ENCODE measurements around the gene GARIN5A. TPM values are rescaled to one million over a fixed set of nuclear protein-coding genes. Genes with fewer than 3 reads are reported as not detected.
A peak's percentile ranks its signal among the peaks of the same experiment; 100 is the strongest.

GARIN5A gene
- total RNA-seq, 1 experiment from 2014 or later: 2.0 TPM

DNA sequence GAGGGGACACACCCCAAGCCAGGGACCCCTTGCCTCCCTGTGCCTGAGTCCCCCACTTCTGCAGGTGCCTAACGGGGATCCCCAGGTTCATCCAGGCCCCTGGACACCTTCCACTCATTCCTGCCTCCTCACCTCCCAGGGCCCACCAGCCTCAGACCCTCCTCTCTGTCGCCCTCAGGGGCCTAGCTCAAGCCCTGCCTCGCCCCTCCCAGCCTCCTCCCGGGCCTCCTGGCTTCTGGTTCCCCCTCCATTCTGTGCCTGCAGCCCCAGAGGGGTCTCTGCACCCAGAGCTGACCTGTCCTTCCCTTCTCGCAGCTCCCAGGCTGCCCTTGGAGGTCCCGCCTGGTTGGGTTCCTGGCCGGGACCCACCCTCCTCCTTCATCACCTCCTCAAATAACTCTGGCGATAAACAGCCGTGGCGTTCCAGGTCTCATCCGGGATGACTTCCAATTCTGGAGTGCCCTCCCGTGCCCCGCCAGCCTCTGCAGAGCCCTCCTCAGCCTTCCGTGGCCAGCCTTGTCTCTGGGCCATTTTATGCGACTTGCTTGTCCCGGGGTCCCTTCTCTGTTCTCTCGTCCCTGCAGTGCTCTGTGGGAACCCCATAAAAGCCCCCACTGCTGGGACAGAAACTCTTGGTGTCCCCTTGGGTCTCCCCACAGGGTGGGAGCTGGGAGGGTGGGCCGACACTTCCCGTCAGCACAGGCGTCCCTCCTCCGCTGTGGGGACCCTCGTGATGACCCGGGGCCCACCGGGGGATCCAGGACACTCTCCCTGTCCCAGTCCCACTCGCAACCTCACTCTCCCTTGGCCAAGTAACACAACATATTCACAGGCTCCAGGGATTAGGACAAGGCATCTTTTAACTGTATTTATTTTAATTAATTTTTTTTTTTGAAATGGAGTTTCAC lies 25.2 kb upstream of the GARIN5A start:
- no peaks in the 10 kb centered on the region for H3K9me3 ChIP-seq (ENCODE audit: control insufficient read depth, insufficient read depth, low read depth, low read length)
- DNase-seq (ENCODE audit: low read depth, low spot score) (no peak), ATAC-seq (no peak)
- TF ChIP-seq TCF7L2 (IDR thresholded peaks at IDR 0.05; ENCODE audit: low read depth, low read length) (no peak), POLR2AphosphoS5 (IDR thresholded peaks at IDR 0.05; ENCODE audit: low read depth, low read length) (no peak)
- no peak overlapping the region for H3K4me3 ChIP-seq (ENCODE audit: low read depth in 2 of 2, low read length in 2 of 2)
- H3K27me3 ChIP-seq (ENCODE audit: control insufficient read depth, insufficient read depth, low read length): no peaks in the 10 kb centered on the region
- POLR2A ChIA-PET: no interaction called here
- intact Hi-C loops (cut with micrococcal nuclease; ENCODE audit: unreplicated experiment) (no loop called here), in situ Hi-C loops (cut with HindIII; ENCODE audit: low pct_unique_long_range_greater_than_20kb, low sequenced_read_pairs) (no loop called here)
- no peaks in the 10 kb centered on the region for H3K36me3 ChIP-seq (ENCODE audit: control insufficient read depth, insufficient read depth, low read length)
- BruUV-seq (replicated peaks): no TSS peak
- CTCF ChIA-PET: no interaction called here
- no peak overlapping the region for H3K27ac ChIP-seq (ENCODE audit: low read length)
- peaks cover 6% of the 10 kb centered on the region for H3K4me1 ChIP-seq (ENCODE audit: control insufficient read depth, insufficient read depth, low read length)

DNA sequence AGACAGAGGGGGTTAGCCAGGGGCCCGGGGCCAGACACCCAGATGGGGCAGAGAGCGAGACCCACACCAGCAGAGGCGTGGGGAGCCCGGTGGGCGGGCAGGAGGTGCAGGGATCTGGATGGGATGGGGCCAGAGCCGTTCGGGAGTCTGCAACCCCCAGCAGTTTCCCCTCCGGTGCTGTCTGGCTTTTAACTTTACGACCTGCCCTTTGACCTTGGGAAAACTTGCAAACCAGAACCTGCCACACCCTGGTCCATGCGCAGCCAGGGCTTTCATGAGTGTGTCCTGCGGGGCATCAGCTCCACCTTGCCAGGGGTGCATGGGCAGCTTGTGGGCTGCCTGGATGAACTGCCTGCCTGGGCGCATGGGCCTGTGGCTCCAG lies 24.5 kb upstream of the GARIN5A start:
- peak; percentile 50 for ATAC-seq
- Histone ChIP-seq H3K4me1 (ENCODE audit: control insufficient read depth, insufficient read depth, low read length) (peaks cover 6% of the 10 kb centered on the region), H3K4me3 (ENCODE audit: low read depth in 2 of 2, low read length in 2 of 2) (no peak overlapping the region), H3K9me3 (ENCODE audit: control insufficient read depth, insufficient read depth, low read depth, low read length) (no peaks in the 10 kb centered on the region), H3K36me3 (ENCODE audit: control insufficient read depth, insufficient read depth, low read length) (no peaks in the 10 kb centered on the region), H3K27me3 (ENCODE audit: control insufficient read depth, insufficient read depth, low read length) (no peaks in the 10 kb centered on the region), H3K27ac (ENCODE audit: low read length) (no peak overlapping the region)
- TF ChIP-seq SIN3A (IDR thresholded peaks at IDR 0.05; ENCODE audit: borderline replicate concordance, insufficient read depth, low read depth, low read length) (no peak), POLR2AphosphoS5 (IDR thresholded peaks at IDR 0.05; ENCODE audit: low read depth, low read length) (no peak), TCF7L2 (IDR thresholded peaks at IDR 0.05; ENCODE audit: low read depth, low read length) (no peak)
- TF ChIP-seq, protein P1, sequence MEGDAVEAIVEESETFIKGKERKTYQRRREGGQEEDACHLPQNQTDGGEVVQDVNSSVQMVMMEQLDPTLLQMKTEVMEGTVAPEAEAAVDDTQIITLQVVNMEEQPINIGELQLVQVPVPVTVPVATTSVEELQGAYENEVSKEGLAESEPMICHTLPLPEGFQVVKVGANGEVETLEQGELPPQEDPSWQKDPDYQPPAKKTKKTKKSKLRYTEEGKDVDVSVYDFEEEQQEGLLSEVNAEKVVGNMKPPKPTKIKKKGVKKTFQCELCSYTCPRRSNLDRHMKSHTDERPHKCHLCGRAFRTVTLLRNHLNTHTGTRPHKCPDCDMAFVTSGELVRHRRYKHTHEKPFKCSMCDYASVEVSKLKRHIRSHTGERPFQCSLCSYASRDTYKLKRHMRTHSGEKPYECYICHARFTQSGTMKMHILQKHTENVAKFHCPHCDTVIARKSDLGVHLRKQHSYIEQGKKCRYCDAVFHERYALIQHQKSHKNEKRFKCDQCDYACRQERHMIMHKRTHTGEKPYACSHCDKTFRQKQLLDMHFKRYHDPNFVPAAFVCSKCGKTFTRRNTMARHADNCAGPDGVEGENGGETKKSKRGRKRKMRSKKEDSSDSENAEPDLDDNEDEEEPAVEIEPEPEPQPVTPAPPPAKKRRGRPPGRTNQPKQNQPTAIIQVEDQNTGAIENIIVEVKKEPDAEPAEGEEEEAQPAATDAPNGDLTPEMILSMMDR (IDR thresholded peaks at IDR 0.05): no peak
- TF ChIP-seq, protein P2, sequence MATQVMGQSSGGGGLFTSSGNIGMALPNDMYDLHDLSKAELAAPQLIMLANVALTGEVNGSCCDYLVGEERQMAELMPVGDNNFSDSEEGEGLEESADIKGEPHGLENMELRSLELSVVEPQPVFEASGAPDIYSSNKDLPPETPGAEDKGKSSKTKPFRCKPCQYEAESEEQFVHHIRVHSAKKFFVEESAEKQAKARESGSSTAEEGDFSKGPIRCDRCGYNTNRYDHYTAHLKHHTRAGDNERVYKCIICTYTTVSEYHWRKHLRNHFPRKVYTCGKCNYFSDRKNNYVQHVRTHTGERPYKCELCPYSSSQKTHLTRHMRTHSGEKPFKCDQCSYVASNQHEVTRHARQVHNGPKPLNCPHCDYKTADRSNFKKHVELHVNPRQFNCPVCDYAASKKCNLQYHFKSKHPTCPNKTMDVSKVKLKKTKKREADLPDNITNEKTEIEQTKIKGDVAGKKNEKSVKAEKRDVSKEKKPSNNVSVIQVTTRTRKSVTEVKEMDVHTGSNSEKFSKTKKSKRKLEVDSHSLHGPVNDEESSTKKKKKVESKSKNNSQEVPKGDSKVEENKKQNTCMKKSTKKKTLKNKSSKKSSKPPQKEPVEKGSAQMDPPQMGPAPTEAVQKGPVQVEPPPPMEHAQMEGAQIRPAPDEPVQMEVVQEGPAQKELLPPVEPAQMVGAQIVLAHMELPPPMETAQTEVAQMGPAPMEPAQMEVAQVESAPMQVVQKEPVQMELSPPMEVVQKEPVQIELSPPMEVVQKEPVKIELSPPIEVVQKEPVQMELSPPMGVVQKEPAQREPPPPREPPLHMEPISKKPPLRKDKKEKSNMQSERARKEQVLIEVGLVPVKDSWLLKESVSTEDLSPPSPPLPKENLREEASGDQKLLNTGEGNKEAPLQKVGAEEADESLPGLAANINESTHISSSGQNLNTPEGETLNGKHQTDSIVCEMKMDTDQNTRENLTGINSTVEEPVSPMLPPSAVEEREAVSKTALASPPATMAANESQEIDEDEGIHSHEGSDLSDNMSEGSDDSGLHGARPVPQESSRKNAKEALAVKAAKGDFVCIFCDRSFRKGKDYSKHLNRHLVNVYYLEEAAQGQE (IDR thresholded peaks at IDR 0.05; ENCODE audit: insufficient read depth in 1 of 2, low read depth in 2 of 2, low read length in 1 of 2): no peak
- ChIA-PET POLR2A (interaction anchor here (0.5 kb wide), 1 partner anchor 55 kb away, joined by 5 read pairs; no protein-coding TSS in a partner anchor), CTCF (no interaction called here)
- BruUV-seq (replicated peaks): no TSS peak
- intact Hi-C loops (cut with micrococcal nuclease; ENCODE audit: unreplicated experiment): no loop called here
- no peak for DNase-seq (ENCODE audit: low read depth, low spot score)
- in situ Hi-C loops (cut with HindIII; ENCODE audit: low pct_unique_long_range_greater_than_20kb, low sequenced_read_pairs): no loop called here

DNA sequence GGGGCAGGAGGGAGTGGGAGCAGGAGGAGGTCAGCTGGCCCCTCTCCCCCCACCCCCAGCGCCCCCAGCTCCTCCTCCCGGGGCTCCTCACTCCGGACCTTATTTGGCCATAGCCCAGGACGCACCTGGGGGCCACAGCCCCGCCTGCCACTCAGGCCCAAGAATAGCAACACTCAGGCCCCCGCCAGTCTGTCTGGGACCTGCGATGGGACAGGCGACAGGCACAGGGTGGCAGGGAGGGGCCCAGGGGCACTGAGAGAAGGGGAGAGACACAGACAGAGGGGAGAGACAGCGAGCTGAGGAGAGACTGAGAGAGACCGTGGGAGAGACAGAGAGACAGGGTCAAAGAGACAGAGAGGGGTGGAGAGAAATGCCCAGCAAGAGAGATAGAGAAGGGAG lies 24.1 kb upstream of the GARIN5A start:
- peaks cover 6% of the 10 kb centered on the region for H3K4me1 ChIP-seq (ENCODE audit: control insufficient read depth, insufficient read depth, low read length)
- intact Hi-C loops (cut with micrococcal nuclease; ENCODE audit: unreplicated experiment) (no loop called here), in situ Hi-C loops (cut with HindIII; ENCODE audit: low pct_unique_long_range_greater_than_20kb, low sequenced_read_pairs) (no loop called here)
- no peak for TF ChIP-seq TCF7L2 (IDR thresholded peaks at IDR 0.05; ENCODE audit: low read depth, low read length)
- no peak for TF ChIP-seq POLR2AphosphoS5 (IDR thresholded peaks at IDR 0.05; ENCODE audit: low read depth, low read length)
- TF ChIP-seq, protein P2 (IDR thresholded peaks at IDR 0.05; ENCODE audit: insufficient read depth in 1 of 2, low read depth in 2 of 2, low read length in 1 of 2): no peak
- TF ChIP-seq, protein P1 (IDR thresholded peaks at IDR 0.05): no peak
- TF ChIP-seq SIN3A (IDR thresholded peaks at IDR 0.05; ENCODE audit: borderline replicate concordance, insufficient read depth, low read depth, low read length): no peak
- H3K27ac ChIP-seq (ENCODE audit: low read length): no peak overlapping the region
- DNase-seq (ENCODE audit: low read depth, low spot score): no peak
- no peaks in the 10 kb centered on the region for H3K36me3 ChIP-seq (ENCODE audit: control insufficient read depth, insufficient read depth, low read length)
- ChIA-PET CTCF (no interaction called here), POLR2A (interaction anchor here (0.5 kb wide), 1 partner anchor 56 kb away, joined by 5 read pairs; no protein-coding TSS in a partner anchor)
- BruUV-seq (replicated peaks): no TSS peak
- no peak overlapping the region for H3K4me3 ChIP-seq (ENCODE audit: low read depth in 2 of 2, low read length in 2 of 2)
- H3K27me3 ChIP-seq (ENCODE audit: control insufficient read depth, insufficient read depth, low read length): no peaks in the 10 kb centered on the region
- no peaks in the 10 kb centered on the region for H3K9me3 ChIP-seq (ENCODE audit: control insufficient read depth, insufficient read depth, low read depth, low read length)
- peak; percentile 23 for ATAC-seq

Measured in Panc1 (cell line).